ENCODE results near the gene DNAJB12. TPM values are rescaled to one million over a fixed set of nuclear protein-coding genes. Genes with fewer than 3 reads are reported as not detected.

The DNAJB12 gene
- 30.9 to 35.8 TPM (median 32.3 TPM) in 5 replicates for total RNA-seq (2022; extraction: Qiagen RNA extraction)

GRCh38 chr10:72354356-72355213, at the start of gene DNAJB12:
Gene DNAJB12 (minus strand): TSS chr10:72354919. CDS start chr10:72354897, 22 bp downstream.

Other genes starting within 250 kb of the DNAJB12 start
- gene ANAPC16, start 138.9 kb downstream of the DNAJB12 start, total RNA-seq (2022; extraction: Qiagen RNA extraction), result 60.5 to 89.7 TPM (median 86.2 TPM) in 5 replicates
- gene ASCC1, start 138.6 kb downstream of the DNAJB12 start, total RNA-seq (2022; extraction: Qiagen RNA extraction), result 33.9 to 50.6 TPM (median 39.1 TPM) in 5 replicates
- gene DDIT4, start 81.0 kb downstream of the DNAJB12 start, total RNA-seq (2022; extraction: Qiagen RNA extraction), result 325 to 408 TPM (median 405 TPM) in 5 replicates